Cerebellar nuclear complex (tissue), 1 donor: ENCODE measurements around the gene ACBD4.

Experiments used
- DNase-seq, 2 experiments: peaks; one replicate each; lab custom pipeline; 2025; lab: John Stamatoyannopoulos, UW

The ACBD4 gene

DNA sequence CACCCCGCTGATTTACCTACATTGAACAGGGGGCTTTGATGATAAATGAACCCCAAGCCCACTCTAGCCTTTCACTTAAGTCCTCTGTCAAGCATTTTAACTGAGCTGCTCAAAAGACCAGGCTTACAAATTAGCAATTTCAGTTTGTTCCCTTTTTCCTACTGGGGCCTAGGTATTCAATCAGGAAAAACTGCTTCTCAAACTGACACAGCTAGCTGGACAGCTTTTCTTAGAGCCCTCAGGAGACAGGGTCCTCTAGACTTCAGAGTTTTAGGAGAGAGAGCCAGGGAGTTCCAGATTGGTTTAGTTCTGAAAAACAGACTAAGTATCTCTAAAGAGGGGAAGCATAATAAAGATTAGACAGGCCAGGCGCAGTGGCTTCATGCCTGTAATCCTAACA is 20.0 kb downstream of the ACBD4 start:
- DNase-seq = no peak

DNA sequence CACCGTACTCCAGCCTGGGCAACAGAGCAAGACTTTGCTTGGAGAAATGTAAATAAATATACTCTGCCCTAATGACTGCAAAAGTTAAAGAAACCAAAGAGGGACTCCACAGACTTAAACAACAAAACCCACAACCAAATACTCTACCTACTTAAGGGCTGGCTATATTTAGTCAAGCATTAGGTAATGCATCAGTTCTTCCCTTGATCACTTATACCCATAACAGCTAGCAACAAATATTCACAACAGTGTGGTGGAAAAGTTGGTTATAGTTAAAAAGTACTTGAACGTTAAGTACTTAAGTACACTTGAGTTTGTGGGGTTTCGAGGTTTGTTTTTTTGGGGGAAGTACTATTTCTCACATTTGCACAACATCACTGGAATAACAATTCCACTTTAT is 20.8 kb downstream of the ACBD4 start:
- no peak for DNase-seq

DNA sequence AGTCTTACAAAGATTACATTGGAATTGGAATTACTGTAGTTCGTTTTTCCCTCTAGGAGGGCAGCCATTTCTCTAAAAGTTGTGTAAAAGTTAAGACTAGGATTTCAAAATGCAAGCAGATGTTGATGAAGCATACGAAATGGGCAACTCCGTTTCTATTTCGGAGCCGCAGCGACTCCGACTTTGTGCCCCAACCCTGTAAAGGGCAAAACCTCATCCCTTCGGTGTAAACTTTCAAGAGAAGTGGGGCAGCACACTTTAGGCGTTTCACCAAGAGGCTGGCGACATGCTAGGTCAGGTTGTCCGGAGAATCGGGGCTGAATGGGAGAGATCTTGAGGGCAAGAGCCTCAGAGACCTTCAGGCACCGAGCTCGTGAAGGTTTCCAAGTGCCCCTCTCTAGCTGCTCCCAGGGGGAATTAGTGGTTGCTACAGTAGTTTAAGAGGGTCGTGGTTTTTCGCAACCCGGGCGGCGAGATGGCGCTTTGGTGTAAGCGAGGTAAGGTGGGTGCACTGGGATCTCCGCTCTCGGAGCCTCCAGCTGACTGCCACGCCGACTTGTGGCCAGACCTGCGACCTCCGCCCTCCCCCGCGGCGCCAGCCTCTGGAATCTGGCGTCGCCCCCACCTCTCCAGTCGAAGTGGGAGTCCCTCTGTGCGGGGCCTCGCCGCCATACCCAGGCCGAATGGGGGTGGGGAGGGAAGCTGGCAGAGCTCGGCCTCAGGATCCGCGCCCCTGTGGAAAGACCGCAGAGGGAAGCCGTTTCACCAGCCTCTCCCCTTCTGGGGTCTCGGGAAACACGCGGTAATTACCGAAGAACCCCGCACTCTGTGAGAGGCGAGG is 25.2 kb downstream of the ACBD4 start:
- DNase-seq = no peak

DNA sequence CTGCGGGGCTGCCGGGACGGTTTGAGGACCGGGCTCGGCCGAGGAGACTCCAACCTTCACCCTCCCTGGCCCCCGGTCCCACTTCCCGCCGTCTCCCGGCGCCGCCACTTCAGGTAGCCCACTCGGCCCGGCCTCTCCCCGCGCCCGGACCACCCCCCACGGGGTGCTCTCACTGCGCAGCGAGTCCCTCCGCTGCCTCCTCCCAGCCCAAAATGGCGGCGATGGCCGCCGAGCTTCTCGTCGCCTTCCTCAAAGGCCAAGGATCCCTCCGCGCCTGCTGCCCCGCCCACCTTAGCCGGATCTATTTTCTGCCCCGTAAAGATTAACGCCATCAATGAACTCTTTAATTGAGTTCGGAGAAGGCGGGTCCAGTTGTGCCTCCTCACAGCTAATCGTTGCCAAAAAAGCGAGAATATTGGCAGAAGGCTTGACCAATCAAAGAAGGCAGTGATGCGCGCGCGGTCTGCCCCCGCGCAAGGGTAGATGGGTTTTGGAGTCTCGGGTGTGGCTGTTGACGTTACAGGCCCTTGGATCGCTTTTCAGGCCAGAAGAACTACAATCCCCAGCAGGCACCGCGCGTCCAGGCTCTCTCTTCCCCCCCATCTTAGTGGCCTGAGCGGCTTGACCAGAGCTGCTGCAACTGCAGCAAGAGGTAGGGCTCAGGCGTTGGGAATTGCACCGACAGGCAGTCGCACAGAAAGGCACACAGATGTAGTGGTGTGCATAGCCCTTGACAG is 26.0 kb downstream of the ACBD4 start, which contains the start of gene HEXIM2:
HEXIM2 (plus strand) TSS at position 588 of the 737 bp plus-strand sequence. CDS start 919 bp downstream, outside the sequence.
- DNase-seq = peak; percentile 99

DNA sequence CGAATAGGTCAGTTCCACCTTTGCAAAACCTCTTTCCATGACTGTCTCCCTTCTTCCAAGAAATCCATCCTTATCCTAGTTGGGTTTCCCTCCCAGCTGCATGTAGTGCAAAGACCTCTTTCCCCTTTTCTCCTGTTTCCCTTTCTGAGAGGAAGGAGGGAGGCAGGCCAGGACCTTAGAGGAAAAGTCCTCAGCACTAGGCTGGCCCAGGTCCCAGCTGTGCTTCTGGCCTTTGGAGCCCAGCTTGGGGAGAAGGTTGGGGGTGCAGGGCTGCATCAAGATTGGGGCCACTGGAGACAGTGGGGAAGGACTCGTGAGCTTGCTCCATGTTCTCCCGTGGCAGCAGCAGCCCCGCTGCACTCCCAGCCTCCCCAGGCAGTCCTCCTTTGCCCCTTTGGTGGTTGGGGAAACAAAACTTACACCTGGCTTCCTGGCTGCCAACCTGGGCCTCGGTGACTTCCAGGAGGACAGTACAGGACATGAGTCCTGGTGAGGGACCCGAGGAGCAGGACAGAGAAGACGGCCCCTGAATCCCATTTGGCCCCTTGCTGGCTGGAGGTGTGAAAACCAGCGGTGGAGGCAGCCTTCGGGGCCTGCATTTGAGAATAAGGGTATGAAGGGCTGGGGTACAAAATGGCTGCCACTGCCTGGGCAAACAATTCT is 26.7 kb downstream of the ACBD4 start:
- DNase-seq = no peak

DNA sequence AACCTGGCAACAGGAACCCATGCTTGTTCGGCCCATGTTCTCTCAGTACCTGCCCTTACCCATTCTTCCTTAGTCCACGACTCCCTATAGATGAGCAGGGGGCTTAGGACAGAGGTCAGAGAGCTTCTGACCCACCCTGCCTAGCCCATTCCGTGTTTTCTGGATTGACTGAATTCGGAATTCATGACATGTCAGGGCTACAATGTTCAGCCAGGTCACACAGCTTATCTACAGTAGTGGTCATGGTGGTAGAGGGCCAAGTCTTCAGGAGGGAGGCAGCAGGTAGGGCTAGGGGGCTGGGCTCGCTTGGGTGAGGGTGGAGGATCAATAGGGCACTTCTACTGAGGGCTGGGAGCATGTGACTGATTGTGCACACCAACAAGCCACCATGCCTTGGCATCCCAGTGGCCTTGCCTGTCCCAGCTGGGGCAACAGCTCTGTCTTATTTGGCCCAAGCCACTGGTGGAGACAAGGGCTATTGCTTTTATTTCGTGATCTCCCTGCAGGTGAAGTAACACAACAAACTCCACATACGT is 29.3 kb downstream of the ACBD4 start:
- no peak for DNase-seq

DNA sequence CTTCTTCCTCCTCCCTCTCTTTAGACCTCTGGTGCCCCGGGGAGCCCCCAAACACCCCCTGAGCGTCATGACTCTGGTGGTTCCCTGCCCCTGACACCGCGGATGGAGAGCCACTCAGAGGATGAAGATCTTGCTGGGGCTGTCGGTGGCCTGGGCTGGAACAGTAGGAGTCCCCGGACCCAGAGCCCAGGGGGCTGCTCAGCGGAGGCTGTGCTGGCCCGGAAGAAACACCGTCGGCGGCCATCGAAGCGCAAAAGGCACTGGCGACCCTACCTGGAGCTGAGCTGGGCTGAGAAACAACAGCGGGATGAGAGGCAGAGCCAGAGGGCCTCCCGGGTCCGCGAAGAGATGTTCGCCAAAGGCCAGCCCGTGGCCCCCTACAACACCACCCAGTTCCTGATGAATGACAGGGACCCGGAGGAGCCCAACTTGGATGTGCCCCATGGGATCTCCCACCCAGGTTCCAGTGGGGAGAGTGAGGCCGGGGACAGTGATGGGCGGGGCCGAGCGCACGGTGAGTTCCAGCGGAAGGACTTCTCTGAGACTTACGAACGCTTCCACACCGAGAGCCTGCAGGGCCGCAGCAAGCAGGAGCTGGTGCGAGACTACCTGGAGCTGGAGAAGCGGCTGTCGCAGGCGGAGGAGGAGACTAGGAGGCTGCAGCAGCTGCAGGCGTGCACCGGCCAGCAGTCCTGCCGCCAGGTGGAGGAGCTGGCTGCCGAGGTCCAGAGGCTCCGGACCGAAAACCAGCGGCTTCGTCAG is 33.7 kb downstream of the ACBD4 start:
- DNase-seq = no peak

DNA sequence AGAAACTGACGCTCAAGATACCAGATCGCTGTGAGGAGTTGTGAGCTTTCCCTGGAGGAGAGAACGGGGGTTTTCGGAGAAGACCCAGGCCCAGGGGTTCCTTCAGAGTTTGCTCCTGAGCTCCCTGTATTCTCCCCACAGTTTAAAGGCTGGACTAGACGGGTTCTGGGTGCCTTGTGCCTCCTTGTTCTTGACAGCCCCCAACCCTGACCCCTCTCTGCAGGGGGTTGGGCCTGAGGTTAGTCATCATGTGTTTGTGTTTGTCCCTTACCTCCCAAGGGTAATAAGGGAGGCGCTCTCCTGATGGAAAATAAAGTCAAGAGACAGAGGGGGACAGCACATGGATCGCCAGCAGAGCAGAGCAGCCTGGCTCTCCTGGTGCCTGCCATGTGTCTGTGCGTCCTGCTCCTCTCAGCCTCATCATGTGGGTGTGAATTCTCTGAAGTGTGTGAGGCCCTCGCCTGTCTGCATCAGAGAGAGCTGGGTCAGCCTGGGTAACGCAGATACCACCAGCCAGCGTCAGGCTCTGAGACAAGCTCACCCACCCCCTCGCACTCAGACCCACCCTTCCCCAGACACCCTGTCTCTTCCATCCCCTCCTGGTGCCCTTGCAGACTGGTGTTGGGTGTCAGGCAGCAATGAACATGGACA is 34.9 kb downstream of the ACBD4 start:
- DNase-seq = no peak

DNA sequence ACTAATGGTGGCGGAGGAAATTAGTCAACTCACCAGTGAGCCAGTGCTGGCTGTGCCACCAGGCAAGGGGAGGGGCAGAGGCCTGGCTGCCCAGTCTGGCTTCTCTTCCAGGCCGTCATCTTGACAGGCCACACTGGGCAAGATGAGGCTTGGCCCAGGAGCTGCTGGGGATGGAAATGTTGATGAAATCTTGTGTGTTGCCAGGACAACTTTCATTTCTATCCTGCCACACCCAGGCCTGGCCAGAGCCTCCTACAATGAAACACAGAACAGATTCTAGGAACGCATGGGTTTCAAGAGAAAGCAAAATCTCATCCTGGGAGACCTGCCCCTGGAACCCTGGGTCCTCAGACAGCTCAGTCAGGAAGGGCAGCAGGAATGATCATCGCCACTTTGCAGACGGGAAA is 35.4 kb downstream of the ACBD4 start:
- DNase-seq = no peak

DNA sequence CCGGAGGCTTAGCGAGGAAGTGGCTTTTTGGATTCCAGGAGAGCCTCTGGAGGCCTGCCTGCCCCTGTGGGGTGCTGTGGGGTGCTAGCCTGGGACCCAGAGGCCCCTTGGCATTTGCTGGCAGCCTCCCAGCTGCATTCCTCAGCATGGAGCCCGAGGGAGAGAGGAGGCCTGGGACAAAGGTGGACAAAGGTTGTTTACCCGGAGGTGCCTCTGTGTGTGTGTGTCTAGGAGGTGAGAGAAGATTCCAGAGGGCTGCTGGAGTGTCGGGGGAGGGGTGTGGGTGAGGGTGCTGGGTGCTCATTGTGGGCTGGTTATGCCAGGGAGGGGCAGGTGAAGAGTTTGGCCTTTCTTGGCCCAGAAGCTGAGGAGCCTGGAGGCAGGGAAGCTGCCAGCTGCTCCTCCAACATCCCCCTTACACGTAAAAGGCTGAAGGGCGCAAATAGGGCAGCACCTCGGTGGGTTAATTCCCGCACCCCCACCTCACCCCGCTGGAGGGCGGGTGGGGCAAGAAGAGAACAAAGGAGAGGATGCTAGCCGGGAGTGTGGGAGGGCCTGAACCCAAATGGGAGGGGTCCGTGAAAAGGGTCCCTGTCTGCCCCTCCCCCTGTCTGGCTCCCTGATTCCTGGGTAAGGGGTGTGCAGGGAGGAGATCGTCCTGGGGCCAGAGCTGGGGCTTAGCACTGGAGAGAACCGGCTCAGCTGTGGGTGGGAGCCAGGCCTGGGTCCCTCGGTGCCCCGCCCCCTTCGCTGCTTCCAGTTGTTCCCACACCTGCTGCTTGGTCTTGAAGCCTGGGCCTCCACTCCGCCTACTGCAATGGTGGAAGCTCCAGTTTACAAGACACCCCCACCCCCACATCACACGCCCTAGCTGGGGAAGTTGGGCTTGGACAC is 36.1 kb downstream of the ACBD4 start:
- DNase-seq = no peak

DNA sequence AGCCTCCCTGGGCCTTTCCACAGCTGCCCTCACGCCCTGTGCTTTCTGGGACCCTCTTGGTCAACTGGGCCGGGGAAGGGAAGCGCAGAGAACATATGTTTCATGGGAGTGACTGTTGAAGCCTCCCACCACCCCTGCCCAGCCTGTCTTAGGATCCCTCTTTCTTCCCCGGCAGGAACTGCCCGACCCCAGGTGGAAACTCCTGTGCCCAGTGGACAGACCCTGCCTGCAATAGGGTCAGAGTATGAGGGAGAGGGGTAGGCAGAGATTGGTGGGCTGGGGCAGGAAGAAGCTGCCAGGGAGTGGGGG is 36.7 kb downstream of the ACBD4 start:
- no peak for DNase-seq

DNA sequence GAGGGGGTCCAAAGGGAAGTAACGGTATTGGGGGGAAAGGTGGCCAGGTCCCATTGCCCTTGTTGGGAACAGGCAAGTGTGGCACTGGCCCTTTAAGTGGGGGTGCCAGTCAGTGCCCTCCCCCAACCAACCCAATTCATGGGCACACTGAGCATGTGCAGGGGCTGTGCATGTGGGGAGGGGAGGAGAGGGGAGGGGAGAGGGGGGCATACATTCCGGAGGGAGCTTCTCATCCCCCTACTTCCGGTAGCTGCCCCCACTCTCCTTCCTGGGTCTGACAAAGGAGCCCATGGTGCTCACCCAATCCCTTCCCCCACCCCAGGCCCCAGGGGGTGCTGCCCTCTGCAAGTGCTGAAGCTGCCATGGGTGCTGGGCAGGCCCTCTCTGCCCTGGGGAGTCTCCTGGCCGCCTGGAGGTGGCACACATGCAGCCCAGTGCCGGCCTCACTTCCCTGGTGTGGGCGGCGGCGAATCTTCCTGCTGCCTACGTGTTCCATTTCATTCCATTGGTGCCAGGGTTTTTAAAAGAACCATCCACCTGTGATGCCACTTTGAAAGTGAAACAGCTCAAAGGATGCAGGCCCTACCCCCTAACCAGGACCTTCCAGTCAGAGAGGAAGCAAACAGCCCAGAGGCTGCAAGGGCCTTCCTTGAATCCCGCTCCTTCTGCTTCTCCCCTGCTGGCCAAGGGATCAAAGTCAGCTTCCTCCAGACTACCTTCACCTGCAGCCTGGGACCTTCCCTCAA is 37.2 kb downstream of the ACBD4 start:
- DNase-seq = peak; percentile 73 to 83

DNA sequence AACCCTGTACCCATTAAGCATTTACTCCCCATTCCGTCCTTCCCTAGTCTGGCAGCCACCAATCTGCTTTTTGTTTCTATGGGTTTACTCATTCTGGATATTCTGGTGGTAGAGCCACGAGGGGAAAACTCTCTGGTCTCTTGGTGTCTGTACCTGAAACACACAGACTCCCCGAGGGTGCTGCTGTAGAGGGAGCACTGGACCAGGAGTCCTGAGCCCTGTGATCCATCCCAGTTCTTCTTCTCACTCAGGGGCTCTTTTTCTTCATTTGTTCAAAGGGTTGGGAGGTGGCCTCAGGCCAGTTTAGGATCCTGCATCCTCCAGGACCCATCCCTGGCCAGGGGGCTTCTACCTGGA is 40.2 kb downstream of the ACBD4 start:
- DNase-seq = no peak

DNA sequence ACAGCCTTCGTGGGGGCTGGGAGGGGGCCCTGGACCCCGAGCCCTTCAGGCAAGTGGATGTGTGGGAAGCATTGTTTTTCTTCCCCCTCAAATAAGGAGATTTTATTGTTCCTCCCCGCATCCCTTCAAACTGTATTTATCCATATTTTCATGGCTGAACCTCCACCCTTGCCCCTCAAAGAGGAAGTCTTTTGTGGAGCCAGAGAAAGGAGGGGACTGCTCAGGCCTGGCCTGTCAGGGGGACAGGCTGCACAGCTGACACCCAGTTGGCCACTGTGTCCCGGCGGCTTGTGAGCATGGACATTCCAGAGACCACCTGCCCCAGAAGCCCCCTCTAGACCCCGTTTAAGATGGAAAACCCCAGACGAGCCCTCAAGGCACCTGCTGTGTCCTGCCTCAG is 42.1 kb downstream of the ACBD4 start:
- DNase-seq = no peak

DNA sequence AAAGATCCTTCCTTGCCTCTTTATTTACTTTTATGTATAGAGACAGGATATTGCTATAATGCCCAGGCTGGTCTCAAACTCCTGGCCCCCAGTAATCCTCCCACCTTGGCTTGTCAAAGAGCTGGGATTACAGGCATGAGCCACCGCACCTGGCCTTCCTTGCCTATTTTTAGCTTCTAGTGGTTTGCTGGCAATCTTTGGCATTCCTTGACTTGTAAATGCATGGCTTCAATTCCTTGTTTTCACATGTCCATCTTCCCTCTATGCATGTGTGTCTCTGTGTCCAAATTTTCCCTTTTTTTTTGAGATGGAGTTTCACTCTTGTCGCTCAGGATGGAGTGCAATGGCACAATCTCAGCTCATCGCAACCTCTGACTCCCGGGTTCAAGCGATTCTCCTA is 48.7 kb downstream of the ACBD4 start:
- DNase-seq = no peak

DNA sequence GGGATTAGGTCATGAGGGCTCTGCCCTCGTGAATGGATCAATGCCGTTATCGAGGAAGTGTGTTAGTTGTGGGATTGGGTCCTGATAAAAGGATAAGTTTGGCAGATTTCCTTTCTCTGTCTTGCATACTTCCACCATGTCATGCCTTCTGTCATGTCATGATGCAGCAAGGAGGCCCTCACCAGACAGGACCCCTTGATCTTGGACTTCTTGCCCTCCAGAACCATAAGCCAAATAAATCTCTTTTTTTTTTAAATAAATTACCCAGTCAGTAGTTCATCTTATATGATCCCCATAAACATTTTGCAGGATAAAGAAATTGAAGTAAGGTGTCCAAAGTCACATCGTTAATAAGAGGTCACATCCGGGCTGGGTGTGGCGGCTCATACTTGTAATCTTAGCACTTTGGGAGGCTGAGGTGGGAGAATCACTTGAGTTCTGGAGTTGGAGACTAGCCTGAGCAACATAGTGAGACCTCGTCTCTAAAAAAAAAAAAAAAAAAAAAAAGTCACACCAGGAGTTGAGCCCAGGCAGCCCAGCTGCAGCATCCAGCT is 51.4 kb downstream of the ACBD4 start:
- DNase-seq = no peak

DNA sequence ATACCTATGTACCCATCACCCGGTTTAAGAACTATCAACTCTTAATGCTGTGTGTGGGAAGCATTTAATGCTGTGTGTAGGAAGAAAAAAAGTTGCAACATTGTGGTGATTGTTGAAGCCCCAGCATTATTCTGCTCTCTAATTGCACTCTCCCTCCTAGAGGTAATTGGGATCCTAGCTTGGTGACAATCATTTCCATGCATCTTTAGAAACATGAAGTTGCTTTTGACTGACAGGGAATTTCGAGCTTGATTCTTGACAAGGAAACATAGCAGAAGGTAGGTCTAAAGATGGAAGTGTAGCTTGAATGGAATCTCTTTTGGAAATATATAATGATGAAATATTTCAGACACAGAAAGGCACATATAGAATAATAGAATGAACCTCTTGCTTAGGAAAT is 53.5 kb downstream of the ACBD4 start:
- DNase-seq = no peak

DNA sequence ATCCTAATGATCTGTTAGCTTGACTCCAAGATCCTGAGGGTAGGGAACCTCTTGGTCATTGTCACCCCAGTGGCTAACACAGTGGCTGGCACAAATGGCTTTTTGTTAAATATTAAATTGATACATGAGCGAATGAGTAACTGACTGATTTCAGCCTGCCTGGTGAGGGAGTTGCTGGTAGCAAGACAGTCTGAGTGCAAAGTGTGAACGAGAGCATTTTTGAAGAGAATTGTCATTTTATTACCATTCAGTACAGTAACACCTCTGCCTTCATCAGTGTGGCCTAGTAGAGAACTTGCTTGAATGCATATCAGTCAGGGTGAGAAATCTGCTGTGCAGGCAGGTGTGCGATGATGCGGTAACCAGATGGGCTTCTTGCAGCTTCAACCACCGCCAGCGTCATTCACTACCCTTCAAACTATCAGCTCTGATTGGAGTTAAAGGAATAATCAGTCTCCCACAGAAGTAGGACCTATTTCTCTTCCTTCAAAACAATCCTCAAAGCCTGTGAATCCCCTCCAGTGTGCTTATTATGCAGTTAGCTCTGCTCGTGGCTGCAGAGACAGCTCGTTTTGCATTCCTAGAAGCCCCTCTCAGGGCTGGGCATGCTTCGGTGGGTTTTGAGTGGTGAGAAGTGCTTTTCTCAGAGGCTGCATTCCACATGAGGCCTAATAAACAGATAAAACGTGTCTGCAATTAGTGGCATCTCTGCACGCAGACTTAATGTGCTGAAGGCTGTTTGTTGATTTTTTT is 55.2 kb downstream of the ACBD4 start:
- no peak for DNase-seq
